K562 (cell line): ENCODE results near the gene SLC6A8. TPM values are rescaled to one million over a fixed set of nuclear protein-coding genes. Genes with fewer than 3 reads are reported as not detected.

Experiments
- ETS1 ChIP-seq: conservative IDR thresholded peaks from 2 replicates; pipeline ENCODE4 v1.6.1; 2011; ENCODE audit warnings: low read depth, mild to moderate bottlenecking, low read length; ENCODE audit not compliant: control insufficient read depth
- NRF1 ChIP-seq, 2 experiments: fragments of 450-650 bp; IDR thresholded peaks in 1 of 2; conservative IDR thresholded peaks in 1 of 2; 2 replicates each; pipeline ENCODE4 v1.6.1; 2014; ENCODE audit warnings: mild to moderate bottlenecking in 2 of 2
- RBFOX2 ChIP-seq: fragments of 200-400 bp; formaldehyde crosslinking; IDR thresholded peaks from 2 replicates; pipeline ENCODE4 v1.6.1; 2017; ENCODE audit warnings: low read depth, mild to moderate bottlenecking, low read length, moderate library complexity
- STAG1 ChIP-seq: sonication (generic); formaldehyde crosslinking; IDR thresholded peaks from 2 replicates; pipeline ENCODE4 v1.5.0; 2020; ENCODE audit warnings: missing genetic modification reagents, borderline replicate concordance
- TFAP4 ChIP-seq: sonication (generic); formaldehyde crosslinking; IDR thresholded peaks from 2 replicates; pipeline ENCODE4 v1.8.0; 2022; ENCODE audit warnings: missing genetic modification reagents, mild to moderate bottlenecking, moderate library complexity, borderline replicate concordance
- ZFX ChIP-seq: sonication (generic); formaldehyde crosslinking; IDR thresholded peaks from 2 replicates; pipeline ENCODE4 v1.8.0; 2022; ENCODE audit warnings: mild to moderate bottlenecking, missing genetic modification reagents, moderate library complexity
- polyA plus RNA-seq, 8 experiments: library from polyadenylated mRNA; depleted of rRNA in 4 of 8; stranded (reverse) in 5 of 8; unstranded in 3 of 8; fragments of >200 nt; fragmentation: Nextera tagmentation in 2 of 8; fragmentation: Illumina TruSeq in 1 of 8; extraction: Ambion mirVana in 2 of 8; extraction: Trizol in 1 of 8; gene quantifications; 2 replicates each; pipeline versions ENCODE4 v1.2.1 to v1.2.3, GENCODE V29; 2011 to 2014; ENCODE audit warnings: inconsistent platforms in 1 of 8, missing spikeins in 1 of 8
- total RNA-seq, 7 experiments: library from RNA; depleted of rRNA in 6 of 7; stranded (reverse); fragments of >200 nt in 6 of 7; fragmentation: Illumina TruSeq in 2 of 7; extraction: Trizol in 2 of 7; gene quantifications; 2 replicates each; pipeline versions ENCODE4 v1.2.1 to v1.2.3, GENCODE V29; 2011 to 2021; ENCODE audit warnings: low replicate concordance in 1 of 7
- TF ChIP-seq, protein P1 (sequence below): fragments of 450-650 bp; formaldehyde crosslinking; IDR thresholded peaks from 2 replicates; pipeline ENCODE4 v1.4.0; 2020; ENCODE audit warnings: mild to moderate bottlenecking
- TF ChIP-seq, protein P2 (sequence below), 2 experiments: fragments of 450-650 bp in 1 of 2; sonication (generic) in 1 of 2; formaldehyde crosslinking in 1 of 2; IDR thresholded peaks; 2 replicates each; pipeline versions ENCODE4 v1.7.1 to v1.9.0; 2016 to 2022; ENCODE audit warnings: inconsistent platforms in 1 of 2, mild to moderate bottlenecking in 1 of 2, missing genetic modification reagents in 1 of 2
- TF ChIP-seq, protein P3 (sequence below), 3 experiments: fragments of 200-800 bp in 1 of 3; sonication (Bioruptor generic) in 1 of 3; sonication (generic) in 1 of 3; formaldehyde crosslinking in 1 of 3; IDR thresholded peaks; 2 replicates each; pipeline versions ENCODE4 v1.6.1 to v1.8.0; 2016 to 2022; ENCODE audit warnings: mild to moderate bottlenecking in 2 of 3, missing compliant biosample characterization in 2 of 3, missing genetic modification characterization in 2 of 3, missing genetic modification reagents in 1 of 3

SLC6A8 gene
- total and polyA plus RNA-seq, 9 of the 15 experiments (the other 6 are each of a cell fraction or from before 2014, with no cell fraction given) = 0.68 to 144 (median 34.3) TPM

DNA sequence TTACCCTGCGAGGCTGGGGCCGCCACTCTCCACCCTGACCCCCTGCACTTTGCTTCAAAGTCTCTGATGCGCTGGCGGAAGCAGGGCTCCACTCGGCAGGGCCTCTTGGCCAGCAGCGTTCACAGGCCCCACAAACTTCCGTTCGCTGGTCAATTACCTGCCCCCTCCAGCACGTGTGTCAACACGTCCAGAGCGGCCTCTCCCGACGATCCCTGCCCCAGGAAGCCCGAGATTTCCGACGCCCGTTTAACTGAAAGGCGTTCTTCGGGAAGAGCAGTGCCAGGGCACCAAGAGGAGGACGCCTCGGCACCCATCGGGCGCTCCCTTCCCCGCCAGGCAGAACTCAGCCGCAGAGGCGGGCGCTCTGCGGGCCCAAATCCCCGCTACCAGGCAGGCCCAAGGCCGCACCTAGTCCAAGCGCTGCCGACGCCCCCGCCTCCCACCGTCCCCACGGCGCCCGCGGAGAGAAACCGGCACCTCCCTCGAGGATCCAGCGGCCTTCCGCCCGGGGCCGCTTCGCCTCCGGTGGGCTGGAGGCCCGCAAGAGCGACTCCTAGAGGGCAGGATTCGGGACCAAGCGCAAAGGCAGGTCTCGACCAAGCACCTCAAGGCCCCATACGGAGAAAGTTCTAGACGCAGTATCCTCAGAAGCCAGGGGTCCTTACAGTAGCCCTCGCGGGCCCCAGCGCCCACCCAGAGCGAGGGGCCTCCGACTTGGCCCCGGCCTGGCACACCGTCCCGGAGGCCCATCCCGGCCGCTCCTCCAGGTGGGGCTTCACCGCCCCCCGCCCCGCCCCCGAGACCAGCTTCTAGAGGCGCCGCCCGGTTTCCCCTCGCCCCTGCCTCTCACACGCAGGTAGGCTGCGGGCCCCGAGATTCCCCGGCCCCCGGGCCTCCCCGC, 35.9 kb downstream of the SLC6A8 start (continued):
- peak; percentile 79 for TF ChIP-seq ZFX (CRISPR knock-in tag)
- peak; percentile 45 for TF ChIP-seq TFAP4
- TF ChIP-seq, protein P1, sequence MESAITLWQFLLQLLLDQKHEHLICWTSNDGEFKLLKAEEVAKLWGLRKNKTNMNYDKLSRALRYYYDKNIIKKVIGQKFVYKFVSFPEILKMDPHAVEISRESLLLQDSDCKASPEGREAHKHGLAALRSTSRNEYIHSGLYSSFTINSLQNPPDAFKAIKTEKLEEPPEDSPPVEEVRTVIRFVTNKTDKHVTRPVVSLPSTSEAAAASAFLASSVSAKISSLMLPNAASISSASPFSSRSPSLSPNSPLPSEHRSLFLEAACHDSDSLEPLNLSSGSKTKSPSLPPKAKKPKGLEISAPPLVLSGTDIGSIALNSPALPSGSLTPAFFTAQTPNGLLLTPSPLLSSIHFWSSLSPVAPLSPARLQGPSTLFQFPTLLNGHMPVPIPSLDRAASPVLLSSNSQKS (CRISPR knock-in tag) = no peak
- peak; percentile 78 for TF ChIP-seq RBFOX2
- TF ChIP-seq, protein P2, sequence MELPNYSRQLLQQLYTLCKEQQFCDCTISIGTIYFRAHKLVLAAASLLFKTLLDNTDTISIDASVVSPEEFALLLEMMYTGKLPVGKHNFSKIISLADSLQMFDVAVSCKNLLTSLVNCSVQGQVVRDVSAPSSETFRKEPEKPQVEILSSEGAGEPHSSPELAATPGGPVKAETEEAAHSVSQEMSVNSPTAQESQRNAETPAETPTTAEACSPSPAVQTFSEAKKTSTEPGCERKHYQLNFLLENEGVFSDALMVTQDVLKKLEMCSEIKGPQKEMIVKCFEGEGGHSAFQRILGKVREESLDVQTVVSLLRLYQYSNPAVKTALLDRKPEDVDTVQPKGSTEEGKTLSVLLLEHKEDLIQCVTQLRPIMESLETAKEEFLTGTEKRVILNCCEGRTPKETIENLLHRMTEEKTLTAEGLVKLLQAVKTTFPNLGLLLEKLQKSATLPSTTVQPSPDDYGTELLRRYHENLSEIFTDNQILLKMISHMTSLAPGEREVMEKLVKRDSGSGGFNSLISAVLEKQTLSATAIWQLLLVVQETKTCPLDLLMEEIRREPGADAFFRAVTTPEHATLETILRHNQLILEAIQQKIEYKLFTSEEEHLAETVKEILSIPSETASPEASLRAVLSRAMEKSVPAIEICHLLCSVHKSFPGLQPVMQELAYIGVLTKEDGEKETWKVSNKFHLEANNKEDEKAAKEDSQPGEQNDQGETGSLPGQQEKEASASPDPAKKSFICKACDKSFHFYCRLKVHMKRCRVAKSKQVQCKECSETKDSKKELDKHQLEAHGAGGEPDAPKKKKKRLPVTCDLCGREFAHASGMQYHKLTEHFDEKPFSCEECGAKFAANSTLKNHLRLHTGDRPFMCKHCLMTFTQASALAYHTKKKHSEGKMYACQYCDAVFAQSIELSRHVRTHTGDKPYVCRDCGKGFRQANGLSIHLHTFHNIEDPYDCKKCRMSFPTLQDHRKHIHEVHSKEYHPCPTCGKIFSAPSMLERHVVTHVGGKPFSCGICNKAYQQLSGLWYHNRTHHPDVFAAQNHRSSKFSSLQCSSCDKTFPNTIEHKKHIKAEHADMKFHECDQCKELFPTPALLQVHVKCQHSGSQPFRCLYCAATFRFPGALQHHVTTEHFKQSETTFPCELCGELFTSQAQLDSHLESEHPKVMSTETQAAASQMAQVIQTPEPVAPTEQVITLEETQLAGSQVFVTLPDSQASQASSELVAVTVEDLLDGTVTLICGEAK (IDR thresholded peaks at IDR 0.05) = no peak
- TF ChIP-seq, protein P2 (CRISPR knock-in tag; IDR thresholded peaks at IDR 0.05) = no peak
- TF ChIP-seq ETS1 = no peak; the same call in 1 of the 2 replicates
- 0 out of 4 replicates have a peak, but pooled peaks of 1 of the 2 experiments have one; percentile 16 for TF ChIP-seq NRF1 (conservative IDR thresholded peaks at IDR 0.05 in 1 of 2, IDR thresholded peaks at IDR 0.05 in 1 of 2)
- TF ChIP-seq, protein P3, sequence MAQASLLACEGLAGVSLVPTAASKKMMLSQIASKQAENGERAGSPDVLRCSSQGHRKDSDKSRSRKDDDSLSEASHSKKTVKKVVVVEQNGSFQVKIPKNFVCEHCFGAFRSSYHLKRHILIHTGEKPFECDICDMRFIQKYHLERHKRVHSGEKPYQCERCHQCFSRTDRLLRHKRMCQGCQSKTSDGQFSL (CRISPR knock-in tag; IDR thresholded peaks at IDR 0.05) = peak; percentile 32; the same call in 1 of the 2 replicates
- TF ChIP-seq, protein P3 (tag; IDR thresholded peaks at IDR 0.05) = no peak
- TF ChIP-seq STAG1 (CRISPR knock-in tag) = 0 out of 2 replicates have a peak, but pooled peaks have one; percentile 8
